Activated T-cell treated with anti-CD3 and anti-CD28 coated beads, Interleukin-2, amount 50 U/mL, for 1 hour (primary cell): Measurements from ENCODE around the gene ATRNL1.

Experiments used
- DNase-seq: peaks from one replicate; pipeline ENCODE4 v3.0.0-alpha.2; 2020

ATRNL1 gene

DNA sequence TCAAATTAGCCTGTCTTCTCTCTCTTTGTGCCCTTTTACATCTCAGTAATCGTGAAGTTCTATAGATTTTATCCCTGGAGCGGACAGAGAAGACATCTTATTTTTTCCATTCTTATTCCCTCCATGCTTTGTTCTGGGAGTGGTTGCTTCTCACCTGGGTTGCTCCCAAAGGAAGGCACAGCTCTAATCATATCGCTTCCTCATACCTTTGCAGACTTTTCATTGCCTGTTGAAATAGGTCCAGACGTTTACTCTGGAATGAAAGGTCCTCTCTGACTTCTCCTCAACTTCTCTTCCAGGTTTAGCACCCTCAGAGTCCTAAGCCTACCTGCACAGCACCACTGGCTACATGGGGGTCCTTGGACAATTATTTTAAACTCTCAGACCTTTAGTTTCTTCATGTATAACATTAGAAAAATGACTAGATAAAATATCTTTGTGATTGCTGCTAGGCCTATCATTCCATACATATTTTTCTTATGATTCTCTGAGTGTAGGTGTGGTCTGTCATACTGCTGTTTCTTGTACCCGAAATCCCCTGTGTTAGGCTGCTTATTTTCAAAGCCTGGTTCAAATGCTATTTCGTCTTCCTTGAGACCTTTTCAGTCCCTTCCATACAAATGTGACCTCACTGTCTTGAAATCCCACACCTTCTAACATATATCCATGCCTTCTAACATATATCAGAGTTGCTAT, 761.7 kb downstream of the ATRNL1 start:
- no peak for DNase-seq

DNA sequence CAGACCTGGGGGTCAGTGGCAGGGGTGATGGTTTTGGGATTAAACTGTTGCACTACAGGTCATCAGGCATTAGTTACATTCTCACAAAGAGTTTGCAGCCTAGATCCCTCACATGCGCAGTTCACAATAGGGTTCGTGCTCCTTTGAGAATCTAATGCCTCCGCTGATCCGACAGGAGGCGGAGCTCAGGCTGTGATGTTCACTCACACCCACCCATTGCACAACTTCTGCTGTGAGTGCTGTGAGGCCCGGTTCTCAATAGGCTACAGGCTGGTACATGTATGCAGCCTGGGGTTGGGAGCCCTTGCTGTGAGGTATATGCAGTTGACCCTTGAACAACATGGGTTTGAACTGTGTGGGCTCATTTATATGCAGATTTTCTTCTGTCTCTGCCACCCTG, 763.4 kb downstream of the ATRNL1 start:
- DNase-seq = no peak

GRCh38 chr10:115857856-115858255, 764.7 kb downstream of the ATRNL1 start:
- no peak for DNase-seq

DNA sequence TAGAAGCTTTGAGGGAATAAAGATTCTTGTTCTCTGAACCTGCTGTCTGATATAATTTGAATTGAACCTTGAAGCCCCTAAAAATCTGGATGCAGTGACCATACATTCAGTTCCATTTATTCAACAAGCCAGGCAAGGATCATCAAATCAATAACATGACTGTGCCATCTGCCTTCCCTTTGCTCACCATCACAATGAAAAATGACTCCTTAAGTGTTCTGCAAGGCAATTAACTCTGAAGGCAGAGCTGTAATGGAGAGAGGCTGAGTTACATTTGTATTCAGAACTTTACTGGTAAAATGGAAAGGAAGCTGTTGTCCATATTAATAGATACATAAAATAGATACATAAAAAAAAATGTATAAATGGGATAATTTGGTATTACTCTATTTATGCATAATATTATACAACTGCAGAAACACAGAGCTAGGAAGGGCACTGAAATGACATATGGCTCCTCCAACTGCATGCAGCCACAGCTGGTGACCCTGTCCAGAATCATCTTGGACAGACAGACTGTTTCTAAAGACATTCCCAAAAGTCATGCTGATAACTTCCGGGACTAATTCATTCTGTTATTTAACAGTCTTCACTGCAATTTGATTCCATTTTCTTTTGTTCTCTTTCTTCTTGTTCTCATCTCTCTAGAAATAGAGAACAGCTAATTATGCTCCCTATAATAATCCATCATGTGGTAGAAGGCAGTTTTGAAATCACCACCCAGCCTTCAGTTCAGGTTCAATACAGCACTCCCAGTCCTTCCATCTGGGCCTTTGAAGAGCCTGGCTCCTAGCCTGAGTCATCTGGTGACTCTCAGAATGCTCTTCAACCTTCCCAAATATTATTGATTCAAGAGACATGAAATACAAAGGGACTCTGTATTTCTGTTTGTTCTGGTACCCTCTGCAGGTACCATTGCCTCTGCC, 767.3 kb downstream of the ATRNL1 start:
- no peak for DNase-seq

DNA sequence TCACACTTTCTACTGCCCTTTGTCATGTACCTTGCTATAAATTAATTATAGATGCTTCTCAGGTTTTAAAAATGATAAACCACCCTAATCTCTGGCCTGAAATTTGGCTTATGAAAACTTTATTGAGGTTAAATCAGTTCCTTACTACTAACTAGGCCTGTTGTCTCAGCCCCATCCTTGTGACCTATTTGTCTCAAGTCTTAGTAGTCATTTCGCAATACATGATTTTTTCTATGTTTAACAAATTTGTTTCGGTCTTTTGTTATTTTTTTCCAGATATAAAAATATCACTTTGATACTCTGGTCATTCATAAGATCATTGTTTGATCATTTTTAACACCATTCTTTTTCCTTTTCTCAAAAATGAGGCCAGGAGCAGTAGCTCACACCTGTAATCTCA, 768.3 kb downstream of the ATRNL1 start:
- DNase-seq = no peak

GRCh38 chr10:115861864-115862263, 768.7 kb downstream of the ATRNL1 start:
- no peak for DNase-seq

GRCh38 chr10:115866174-115866573, 773.0 kb downstream of the ATRNL1 start:
- DNase-seq = no peak

DNA sequence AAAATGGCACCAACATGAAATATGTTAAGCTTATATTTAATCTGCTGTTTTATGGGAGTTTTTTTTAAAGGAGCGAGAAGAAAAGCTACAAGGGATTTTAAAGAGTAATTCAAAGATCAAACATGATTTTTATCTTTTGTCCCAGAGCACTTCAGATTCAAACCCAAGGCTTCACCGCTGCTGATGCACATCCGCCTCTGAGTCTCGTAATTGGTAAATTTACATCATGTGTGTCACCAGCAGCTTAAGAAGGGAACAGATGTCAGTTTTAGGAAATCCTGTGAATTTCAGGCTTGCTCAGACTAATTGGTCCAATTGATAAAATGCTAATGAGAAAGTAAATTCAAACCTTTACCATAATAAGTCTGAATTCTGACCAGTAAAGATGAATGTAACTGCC, 773.5 kb downstream of the ATRNL1 start:
- DNase-seq = no peak

GRCh38 chr10:115867305-115867704, 774.1 kb downstream of the ATRNL1 start:
- no peak for DNase-seq

GRCh38 chr10:115871855-115872254, 778.7 kb downstream of the ATRNL1 start:
- no peak for DNase-seq

- no peak for DNase-seq
Observed at GRCh38 chr10:115875172-115875571, 782.0 kb downstream of the ATRNL1 start.

DNA sequence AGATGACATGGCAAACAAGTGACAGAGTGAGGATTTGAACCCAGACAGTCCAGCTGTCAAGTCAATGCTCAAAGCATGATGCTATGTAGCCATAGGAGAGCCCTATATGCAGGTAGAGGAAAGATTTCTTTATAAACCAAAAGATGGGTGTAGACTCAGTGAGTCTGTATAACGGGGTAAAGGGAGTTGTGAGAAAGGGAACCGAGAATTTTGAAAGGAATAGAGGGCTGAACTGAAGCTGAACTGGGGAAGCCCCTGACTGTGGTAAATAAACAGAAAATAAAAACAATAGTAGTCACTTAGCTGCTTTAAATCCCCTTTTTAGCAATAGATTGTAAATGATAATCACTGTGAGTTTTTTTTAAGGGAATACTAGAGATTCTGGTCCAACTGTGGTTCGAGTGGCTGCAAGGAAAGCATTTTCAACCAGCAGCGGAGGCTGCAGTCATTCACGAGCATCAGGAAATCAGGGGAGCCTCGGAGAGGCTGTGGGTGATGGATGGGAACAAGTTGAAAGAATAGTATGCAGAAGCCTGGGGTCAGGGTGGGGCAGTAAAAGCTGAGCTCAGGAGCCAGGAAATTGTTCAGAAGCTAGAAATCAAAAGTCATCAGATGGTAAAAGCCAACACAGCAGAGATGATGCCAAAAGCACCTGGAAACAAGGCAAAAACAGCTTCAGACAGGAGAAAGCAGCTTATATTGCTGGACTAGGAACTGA, 786.4 kb downstream of the ATRNL1 start:
- no peak for DNase-seq

DNA sequence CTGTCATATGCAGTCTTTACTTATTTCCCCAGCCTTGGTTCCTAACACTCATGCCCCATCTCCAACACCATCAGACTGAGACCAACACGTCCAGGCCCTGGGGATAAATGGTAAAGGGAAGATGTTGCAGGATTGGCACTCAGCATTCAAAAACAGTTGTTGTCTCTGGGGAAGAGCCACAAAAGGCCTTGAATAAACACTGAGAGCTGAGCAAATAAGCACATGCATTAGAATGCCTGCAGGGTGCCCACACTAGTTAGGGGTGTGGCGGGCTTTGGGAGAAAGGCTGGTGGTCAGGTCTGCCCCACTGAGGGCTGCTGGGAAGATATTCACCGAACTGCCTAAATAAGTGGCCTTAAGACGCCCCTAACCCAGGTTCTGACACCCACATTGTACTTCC, 788.9 kb downstream of the ATRNL1 start:
- DNase-seq = no peak

GRCh38 chr10:115883372-115883771, 790.2 kb downstream of the ATRNL1 start:
- no peak for DNase-seq

GRCh38 chr10:115884331-115884730, 791.2 kb downstream of the ATRNL1 start:
- no peak for DNase-seq

GRCh38 chr10:115895166-115895565, 802.0 kb downstream of the ATRNL1 start:
- no peak for DNase-seq

DNA sequence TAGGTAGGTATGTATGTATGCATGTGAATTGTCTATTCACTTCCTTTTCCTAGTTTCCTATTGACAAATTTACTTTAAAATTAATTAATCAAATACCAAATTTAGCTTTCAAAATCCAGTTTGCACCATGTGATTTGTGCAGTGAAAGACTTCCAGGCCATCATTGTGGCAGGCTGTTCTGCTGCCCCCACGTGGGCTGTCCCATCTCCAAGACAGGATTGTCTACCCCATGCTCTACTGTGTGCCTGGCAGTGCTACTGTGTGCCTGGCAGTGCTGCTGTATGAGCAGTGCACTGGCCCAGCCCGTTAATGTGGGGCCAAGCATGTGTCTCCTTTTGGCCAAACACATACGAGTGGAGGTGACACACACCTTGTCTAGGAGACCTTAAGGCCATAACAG, 805.1 kb downstream of the ATRNL1 start:
- DNase-seq = no peak

DNA sequence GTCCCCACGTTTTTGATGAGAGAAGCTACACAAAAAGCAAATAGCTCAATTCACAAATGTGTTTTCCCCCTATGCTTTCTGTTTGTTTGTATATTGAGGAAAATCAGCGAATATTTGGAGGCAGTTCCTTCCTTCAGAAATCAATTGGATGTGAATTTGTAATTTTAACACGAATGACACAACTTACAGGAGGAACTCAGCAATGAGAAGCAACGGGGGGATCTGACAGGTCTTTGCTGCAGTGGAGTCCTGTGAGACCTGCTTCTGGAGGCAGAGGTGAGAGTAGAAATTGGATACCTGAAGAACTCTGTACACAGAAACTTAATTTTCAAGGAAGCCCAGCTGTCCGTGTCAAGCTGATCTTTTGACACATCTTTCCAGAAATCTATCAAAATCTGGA, 809.4 kb downstream of the ATRNL1 start:
- no peak for DNase-seq

DNA sequence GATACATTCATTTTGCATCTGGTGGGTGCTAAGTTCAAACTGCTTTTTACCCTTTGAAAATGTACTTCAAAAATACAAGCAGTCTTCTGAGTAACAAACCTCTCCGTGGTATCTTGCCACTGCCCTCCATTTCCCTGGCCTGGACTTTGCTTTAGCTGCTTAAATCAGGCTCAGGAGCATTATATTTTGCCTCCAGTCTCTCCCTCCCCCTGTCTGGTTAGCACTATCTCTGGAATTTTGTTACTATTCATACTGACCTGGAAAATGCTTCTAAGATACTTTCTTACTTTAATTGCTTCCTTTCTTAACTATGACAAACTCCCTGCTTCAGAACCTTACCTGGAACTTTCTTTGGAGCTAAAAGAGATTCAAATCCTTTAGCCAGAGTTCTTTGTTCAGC, 810.0 kb downstream of the ATRNL1 start:
- no peak for DNase-seq

GRCh38 chr10:115903845-115904244, 810.7 kb downstream of the ATRNL1 start:
- no peak for DNase-seq

- DNase-seq = no peak
Observed at GRCh38 chr10:115909037-115909436, 815.9 kb downstream of the ATRNL1 start.

DNA sequence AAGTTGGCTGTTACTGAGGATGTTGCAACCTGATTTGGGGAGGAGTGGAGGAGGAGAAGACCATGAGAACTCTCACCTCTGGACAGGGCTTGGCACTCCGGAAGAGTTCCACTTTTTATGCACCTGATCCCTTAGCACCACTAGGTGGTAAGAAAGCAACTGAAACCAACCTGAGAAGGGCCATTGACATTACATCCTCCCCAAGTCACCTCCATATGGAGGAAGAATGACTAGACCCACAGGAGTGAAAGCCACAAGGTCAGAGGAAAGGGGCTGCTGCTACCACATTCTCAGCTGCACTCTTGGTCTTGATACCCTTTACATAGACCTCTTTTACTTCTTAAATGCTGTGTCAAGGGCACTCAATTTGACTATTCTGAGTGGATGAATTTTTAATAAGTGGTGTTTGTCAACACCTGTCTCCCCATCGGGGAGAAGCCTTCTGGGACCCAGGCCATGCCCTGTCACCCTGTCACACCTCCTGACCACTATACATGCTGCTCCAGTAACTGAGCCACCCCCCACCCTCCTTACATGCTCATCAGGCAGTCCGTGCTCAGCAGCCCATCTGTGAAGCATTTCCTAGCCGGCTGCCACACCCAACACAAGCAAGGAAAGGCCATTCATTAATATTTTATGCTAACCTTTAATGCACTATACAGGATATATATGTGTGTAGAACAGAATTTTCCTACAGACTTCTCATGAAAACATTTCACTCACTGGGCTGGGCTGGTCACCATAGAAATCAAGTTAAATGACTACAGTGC, 817.0 kb downstream of the ATRNL1 start:
- no peak for DNase-seq

DNA sequence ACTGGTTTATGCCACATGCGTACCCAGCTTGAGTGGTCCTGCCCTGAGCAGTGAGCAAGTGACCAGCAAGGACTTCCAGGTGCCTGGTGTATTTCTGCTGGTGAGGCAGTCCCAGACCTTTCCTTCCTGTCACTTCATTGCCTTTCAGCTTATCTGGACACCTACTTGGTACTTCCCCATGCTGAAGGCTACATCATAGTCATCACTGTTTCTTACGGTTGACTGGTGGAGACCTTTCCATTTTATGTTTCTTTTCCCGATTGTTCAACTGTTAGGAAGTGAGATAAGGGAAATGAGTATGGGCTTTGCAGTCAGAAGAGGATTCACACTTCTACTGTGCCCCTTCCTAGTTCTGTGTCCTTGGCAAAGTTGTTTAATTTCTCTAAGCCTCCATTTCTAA, 821.3 kb downstream of the ATRNL1 start:
- no peak for DNase-seq
